ENCODE results near the gene SLC17A7.
"Not testable (repeated sequence)": the region's sequence is repeated elsewhere in the genome, so short reads cannot be mapped to it uniquely, and the experiment has no call there.

Gene SLC17A7

GRCh38 chr19:49462492-49462891 is 21.2 kb upstream of the SLC17A7 start:
- Histone ChIP-seq H3K36me3 (ENCODE audit: control insufficient read depth in 2 of 2, insufficient read depth in 1 of 2, low read length in 2 of 2) (peaks cover 8 to 17% of the 10 kb centered on the region in 2 experiments; a peak in 2 of 3 replicates), H3K4me3 (ENCODE audit: low read depth, low read length) (no peak overlapping the region), H3K9me3 (ENCODE audit: control insufficient read depth, insufficient read depth, low read depth, low read length) (no peaks in the 10 kb centered on the region), H3K27ac (ENCODE audit: extremely low read depth, low read depth, low read length) (no peak overlapping the region), H3K4me1 (ENCODE audit: control insufficient read depth, insufficient read depth, low read length) (no peaks in the 10 kb centered on the region)
- CTCF ChIA-PET = no interaction called here
- POLR2A ChIA-PET = interaction anchor here (0.7 kb wide), 1 partner anchor 27 kb away, joined by 3 read pairs; no protein-coding TSS in a partner anchor
- TF ChIP-seq ZEB2 (tag by site-specific recombination; IDR thresholded peaks at IDR 0.05) = no peak
- no peak for TF ChIP-seq ZNF792 (tag by site-specific recombination; IDR thresholded peaks at IDR 0.05)
- TF ChIP-seq SCRT2 (tag by site-specific recombination; IDR thresholded peaks at IDR 0.05) = no peak
- TF ChIP-seq PRDM6 (tag by site-specific recombination; IDR thresholded peaks at IDR 0.05) = no peak
- TF ChIP-seq SP2 (tag by site-specific recombination; IDR thresholded peaks at IDR 0.05) = no peak
- TF ChIP-seq ZNF133 (tag by site-specific recombination; IDR thresholded peaks at IDR 0.05) = no peak
- no peak for TF ChIP-seq ZNF677 (tag by site-specific recombination; IDR thresholded peaks at IDR 0.05)

- TF ChIP-seq ZNF585B (tag by site-specific recombination; IDR thresholded peaks at IDR 0.05) (no peak), ZFP3 (tag by site-specific recombination; IDR thresholded peaks at IDR 0.05; ENCODE audit: low read depth) (no peak), SP7 (tag by site-specific recombination; IDR thresholded peaks at IDR 0.05) (no peak), ZNF830 (tag by site-specific recombination; IDR thresholded peaks at IDR 0.05; ENCODE audit: low read depth) (no peak), ZBTB10 (tag by site-specific recombination; IDR thresholded peaks at IDR 0.05) (no peak), ZNF514 (tag by site-specific recombination; IDR thresholded peaks at IDR 0.05) (no peak), ZNF394 (tag by site-specific recombination; IDR thresholded peaks at IDR 0.05; ENCODE audit: borderline replicate concordance) (no peak)
- Histone ChIP-seq H3K9me3 (ENCODE audit: control insufficient read depth, insufficient read depth, low read depth, low read length) (no peaks in the 10 kb centered on the region), H3K36me3 (ENCODE audit: control insufficient read depth in 2 of 2, insufficient read depth in 1 of 2, low read length in 2 of 2) (peaks cover 12 to 17% of the 10 kb centered on the region in 2 experiments; a peak in 2 of 3 replicates), H3K27ac (ENCODE audit: extremely low read depth, low read depth, low read length) (no peak overlapping the region), H3K4me3 (ENCODE audit: low read depth, low read length) (no peak overlapping the region), H3K4me1 (ENCODE audit: control insufficient read depth, insufficient read depth, low read length) (no peaks in the 10 kb centered on the region)
- ChIA-PET POLR2A (no interaction called here), CTCF (no interaction called here)
These were observed 20.3 kb upstream of the SLC17A7 start for GRCh38 chr19:49461656-49462055.

- POLR2A ChIA-PET = interaction anchor here (0.6 kb wide), 1 partner anchor 144 kb away, joined by 3 read pairs; no protein-coding TSS in a partner anchor
- H3K27ac ChIP-seq (ENCODE audit: extremely low read depth, low read depth, low read length); CTCF ChIA-PET; H3K9me3 ChIP-seq (ENCODE audit: control insufficient read depth, insufficient read depth, low read depth, low read length); H3K4me1 ChIP-seq (ENCODE audit: control insufficient read depth, insufficient read depth, low read length); H3K4me3 ChIP-seq (ENCODE audit: low read depth, low read length): not testable (repeated sequence)
- peaks cover 17% of the 10 kb centered on the region in 2 experiments for H3K36me3 ChIP-seq (ENCODE audit: control insufficient read depth in 2 of 2, insufficient read depth in 1 of 2, low read length in 2 of 2)
These were observed 19.8 kb upstream of the SLC17A7 start for GRCh38 chr19:49461130-49461529.

GRCh38 chr19:49459388-49459787 is 18.1 kb upstream of the SLC17A7 start:
- Histone ChIP-seq H3K4me1 (ENCODE audit: control insufficient read depth, insufficient read depth, low read length) (no peaks in the 10 kb centered on the region), H3K27ac (ENCODE audit: extremely low read depth, low read depth, low read length) (0 out of 2 replicates have a peak overlapping the region, but pooled peaks have one; percentile 17), H3K9me3 (ENCODE audit: control insufficient read depth, insufficient read depth, low read depth, low read length) (no peaks in the 10 kb centered on the region), H3K4me3 (ENCODE audit: low read depth, low read length) (no peak overlapping the region), H3K36me3 (ENCODE audit: control insufficient read depth in 2 of 2, insufficient read depth in 1 of 2, low read length in 2 of 2) (peaks cover 12 to 19% of the 10 kb centered on the region in 2 experiments)
- ChIA-PET CTCF (interaction anchor here (1.0 to 4.3 kb wide), 4 partner anchors 11 to 22 kb away, joined by 3 to 24 read pairs (median 6); partner anchors contain the start of gene FLT3LG), POLR2A (no interaction called here)
- TF ChIP-seq ZBTB20 (tag by site-specific recombination; IDR thresholded peaks at IDR 0.05) (0 out of 2 replicates have a peak, but pooled peaks have one; percentile 22), ZBTB48 (tag by site-specific recombination; IDR thresholded peaks at IDR 0.05) (no peak), ZNF558 (tag by site-specific recombination; IDR thresholded peaks at IDR 0.05) (no peak), KLF16 (tag by site-specific recombination; IDR thresholded peaks at IDR 0.05) (no peak)

All from HEK293 (cell line).